Stimulated activated CD4-positive, alpha-beta T cell treated with anti-CD3 and anti-CD28 coated beads, TNF-alpha, amount 100 ng/mL, for 24 hours (primary cell): Measurements from ENCODE around the gene SAPCD1.

ENCODE experiments used
- DNase-seq, 3 experiments: peaks; one replicate each; pipeline ENCODE4 v3.0.0-alpha.2; 2020; ENCODE audit warnings: low read depth in 3 of 3

SAPCD1 gene

DNA sequence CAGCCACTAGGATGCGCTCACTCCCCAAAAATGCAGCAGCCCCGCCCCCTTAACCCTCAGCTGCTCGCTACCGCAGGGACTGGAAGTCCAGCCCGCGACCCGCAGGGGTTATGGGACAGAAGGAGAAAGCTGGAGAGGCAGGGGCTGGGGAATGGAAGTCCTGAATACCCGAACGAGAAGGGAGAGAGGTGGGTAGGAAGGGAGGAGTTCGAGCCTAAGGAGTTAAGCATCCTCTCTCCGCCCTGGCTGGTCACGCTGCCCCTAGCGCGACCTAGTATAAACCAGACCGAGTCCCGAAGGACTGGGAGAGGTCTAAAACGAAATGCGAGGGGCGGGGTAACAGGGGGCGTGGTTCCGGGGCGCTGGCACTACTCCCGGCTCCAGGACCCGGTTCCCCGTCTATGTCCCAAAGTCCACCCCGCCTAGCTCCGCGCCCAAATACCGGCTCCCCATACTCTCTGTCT, 32.9 kb upstream of the SAPCD1 start:
- DNase-seq = peak in 2 of 3 experiments; percentile 51 to 78

DNA sequence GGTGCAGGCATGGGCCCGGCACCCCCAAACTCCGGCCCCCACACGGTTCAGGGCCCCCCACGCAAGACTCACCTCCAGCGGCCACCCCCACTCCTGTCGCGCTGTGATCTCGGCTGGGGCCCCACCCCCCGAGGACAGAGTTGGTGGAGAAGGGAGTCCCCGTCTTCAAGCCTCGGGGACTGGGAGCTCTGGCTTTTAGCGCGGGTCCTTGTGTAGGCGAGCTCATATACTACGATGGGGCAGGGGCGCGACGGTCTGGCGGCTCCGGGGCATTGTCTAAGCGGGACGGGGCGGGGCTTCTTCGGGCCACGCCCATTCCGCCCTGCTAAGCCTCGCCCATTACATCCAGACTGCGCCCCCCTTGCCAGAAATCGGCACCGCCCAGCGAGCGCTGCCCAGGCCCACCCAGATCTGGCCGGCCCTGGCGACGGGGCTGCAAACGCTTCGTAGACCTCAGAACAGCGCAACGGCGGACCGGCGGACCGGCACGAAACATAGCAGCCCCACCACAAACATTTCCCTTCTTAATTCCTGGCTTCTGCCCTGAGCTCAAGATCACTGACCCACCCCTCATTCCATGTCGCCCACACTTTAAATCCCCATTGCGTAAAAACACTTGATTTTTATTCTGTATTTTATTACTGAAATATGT, 32.4 kb upstream of the SAPCD1 start:
- DNase-seq = peak in 1 of 3 experiments; percentile 63

DNA sequence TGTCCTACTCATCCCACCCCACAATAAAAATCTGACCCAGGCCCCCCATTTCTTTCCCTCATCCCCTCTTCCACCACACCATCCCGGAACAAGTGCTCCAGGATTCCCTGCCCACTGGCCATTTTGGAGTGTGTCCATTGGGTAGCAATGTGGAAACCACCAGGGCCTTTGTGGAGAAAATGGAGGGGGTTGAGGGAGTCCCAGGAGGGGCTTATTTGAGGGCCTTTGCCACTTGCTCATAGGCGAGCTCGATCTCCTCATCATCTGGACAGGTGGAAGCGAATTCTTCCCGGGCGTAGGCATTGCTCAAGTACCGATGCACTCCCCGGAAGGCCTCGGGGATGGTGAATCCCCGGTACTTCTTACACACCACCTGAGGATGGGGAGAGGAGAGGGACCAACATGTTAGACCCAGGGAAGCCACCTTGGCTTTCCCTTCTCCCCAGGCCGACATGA, 31.8 kb upstream of the SAPCD1 start:
- DNase-seq = no peak

DNA sequence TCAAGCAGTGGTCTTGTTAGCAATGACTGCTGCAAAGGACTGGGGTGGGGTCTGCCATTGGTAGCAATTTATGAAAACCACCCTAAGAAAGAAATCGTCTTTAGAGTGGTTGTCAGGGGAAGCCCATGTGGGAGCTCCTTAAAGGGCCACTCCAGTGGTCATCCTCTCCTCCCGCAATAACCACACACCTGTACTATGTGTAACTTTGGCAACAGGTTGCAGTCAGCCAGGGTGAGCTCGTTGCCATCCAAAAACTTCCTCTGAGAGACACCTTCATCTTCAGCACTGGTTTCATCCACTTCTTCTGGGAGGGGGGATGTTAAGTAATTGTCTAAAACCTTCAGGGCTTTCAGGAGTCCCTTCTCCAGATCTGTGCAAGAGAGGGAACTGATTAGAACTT, 30.4 kb upstream of the SAPCD1 start:
- no peak for DNase-seq

DNA sequence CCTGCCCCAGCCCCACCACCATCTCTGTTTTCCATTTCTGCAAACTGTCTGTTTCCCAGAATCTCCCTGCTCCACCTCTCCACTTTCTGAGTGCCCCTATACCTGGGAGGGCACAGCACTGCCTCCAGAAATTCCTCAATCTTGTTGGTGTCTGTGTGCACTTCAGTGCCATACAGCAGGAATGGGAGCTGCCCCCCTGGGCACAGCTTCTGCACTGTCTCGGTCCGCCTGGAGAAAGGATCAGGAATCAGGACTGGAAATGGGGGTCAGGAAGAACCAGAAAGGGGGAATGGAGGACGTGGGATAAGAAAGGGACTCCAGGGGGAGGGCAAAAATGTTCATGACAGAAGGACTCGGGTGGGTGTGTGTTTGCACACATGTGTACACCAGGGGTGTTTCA, 28.7 kb upstream of the SAPCD1 start:
- no peak for DNase-seq

DNA sequence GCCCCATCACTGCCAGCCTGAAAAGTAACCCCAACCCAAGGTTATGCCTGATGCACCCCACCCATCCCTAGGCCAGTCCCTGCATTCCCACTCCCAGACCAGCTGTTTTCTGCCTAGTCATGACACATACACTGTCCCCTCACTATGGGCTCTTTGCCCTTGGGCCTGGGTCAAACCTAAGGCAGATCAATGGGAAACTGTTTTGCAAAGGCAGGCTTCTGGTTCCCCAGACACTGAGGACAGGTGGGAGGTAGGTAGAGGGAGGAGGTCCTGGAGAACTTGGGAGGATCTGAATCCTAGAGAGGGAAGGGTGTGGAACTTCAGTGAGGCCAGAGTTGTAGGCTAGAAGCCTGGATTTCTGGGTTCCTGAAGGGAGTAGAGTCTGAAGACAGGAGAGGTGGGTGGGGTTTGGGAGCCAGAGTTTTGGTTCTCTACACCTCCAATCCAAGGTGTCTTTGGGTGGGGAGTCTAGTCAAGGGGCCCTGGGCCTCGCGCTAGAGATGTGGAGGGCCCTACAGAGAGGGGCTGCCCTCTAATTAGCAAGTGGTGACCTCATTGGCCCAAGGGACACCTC, 28.1 kb upstream of the SAPCD1 start:
- no peak for DNase-seq

DNA sequence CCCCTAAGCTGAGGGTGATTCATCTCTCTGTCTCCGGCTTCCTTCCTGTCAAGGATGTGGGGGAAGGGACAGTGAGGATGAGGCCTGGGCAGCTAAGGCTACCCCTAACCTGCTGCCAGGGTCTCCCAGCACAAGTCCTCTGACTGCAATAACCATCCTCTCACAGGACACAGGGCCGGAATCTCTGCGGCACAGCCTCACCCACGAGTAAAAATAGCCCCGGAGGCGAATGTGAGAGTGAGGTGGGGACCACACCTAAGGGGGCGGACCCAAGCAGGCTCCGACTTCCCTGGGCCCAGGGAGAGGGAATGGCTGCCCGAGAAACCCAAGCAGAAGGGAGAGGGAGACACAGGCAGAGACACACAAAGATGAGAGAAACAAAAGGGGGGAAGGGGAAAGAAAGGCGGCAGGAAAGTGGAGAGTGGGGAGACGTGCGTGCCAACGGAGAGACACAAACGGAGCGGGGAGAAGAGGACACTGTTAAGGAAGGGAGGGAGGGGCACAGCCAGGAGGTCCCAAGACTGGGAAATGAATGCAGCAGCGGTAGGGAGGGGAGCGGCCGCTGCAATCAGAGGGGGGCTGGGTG, 27.5 kb upstream of the SAPCD1 start:
- DNase-seq = peak in 1 of 3 experiments; percentile 53

DNA sequence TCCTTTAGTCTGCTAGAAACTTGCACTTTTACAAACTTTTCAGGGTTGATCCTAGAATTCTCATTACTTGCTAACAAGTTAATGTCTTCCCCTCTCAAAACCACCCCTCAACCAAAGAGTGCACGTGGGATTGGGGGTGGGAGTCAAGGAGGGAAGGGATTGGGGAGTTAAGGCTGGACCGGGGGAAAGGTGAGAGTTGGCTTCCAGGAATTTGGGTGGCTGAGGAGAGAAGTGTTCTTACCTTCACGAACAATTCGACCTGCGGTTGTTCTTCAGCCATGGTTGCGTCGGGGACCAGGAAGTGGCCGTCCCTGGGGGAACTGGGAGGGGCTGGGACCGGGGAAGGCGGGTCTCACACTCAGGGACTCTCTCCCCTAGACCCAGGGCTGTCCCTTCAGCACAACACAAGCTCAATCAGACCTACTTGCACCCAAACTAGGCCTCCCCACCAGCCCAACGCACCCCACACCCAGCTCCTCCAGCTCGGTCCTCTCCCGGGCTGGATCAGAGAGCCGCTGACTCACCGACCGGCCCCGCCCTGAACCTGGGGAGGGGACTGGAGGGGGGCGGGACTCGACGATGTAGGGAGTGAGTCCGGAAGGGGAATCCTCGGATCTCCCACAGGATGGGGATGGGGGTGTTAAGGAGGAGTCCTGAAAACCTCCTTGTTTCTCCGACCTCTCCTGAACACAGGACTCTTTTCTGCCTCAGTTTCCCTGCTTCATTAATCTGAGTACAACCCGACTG, 26.3 kb upstream of the SAPCD1 start, which contains the start of gene CLIC1:
Gene CLIC1, minus strand, starts transcription at position 510 of the 747 bp plus-strand sequence. Its CDS starts 230 bp downstream, at position 280.
- DNase-seq = peak in 2 of 3 experiments; percentile 63 to 87

DNA sequence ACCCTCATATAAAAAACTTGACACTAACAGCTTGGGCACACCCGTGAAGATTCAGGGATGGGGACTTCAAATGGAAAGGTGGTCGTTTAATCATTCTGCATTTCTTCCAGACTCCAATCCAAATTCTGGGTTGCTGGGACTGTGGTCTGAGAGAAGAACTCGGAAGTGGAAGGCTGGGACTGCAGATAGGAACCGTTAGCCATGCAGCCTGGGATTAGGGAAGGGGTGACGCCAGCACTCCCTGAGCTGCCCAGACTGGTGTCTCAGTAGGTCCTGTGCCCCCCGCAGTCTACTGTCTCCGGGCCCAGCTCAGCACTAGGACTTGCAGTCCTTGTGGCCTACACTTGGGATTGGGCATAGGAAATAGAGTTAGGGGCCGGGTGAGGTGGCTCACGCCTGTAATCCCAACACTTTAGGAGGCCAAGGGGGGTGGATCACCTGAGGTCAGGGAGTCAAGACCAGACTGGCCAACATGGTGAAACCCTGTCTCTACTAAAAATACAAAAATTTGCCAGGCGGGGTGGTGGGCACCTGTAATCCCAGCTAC, 25.6 kb upstream of the SAPCD1 start:
- no peak for DNase-seq

DNA sequence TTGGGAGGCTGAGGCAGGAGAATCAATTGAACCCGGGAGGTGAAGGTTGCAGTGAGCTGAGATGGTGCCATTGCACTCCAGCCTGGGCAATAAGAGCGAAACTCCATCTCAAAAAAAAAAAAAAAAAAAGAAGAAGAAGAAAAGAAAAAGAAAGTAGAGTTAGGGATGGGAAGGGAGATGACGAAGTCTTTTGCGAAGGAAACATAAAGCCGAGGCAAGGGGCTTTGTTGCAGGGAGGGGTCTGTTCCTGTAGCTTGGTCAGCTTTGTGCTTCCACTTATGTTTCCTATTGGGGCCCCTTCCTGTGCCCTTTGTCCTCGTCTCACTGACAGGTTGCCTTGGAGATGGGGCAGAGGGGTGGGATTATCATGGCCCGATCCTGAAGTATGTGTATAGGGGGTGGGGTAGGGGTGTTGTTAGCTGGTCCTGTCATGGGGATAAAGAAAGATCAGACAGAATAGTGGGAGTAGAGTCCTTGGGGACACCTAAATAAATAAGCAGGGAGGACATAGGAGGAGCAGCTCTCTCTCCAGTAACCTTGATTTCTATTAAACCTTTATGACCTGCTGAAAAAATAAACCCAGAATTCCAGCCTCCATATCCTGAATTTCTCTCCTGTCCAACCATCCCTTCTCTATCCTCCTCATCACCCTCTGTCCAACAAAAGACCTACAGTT, 25.0 kb upstream of the SAPCD1 start:
- no peak for DNase-seq

DNA sequence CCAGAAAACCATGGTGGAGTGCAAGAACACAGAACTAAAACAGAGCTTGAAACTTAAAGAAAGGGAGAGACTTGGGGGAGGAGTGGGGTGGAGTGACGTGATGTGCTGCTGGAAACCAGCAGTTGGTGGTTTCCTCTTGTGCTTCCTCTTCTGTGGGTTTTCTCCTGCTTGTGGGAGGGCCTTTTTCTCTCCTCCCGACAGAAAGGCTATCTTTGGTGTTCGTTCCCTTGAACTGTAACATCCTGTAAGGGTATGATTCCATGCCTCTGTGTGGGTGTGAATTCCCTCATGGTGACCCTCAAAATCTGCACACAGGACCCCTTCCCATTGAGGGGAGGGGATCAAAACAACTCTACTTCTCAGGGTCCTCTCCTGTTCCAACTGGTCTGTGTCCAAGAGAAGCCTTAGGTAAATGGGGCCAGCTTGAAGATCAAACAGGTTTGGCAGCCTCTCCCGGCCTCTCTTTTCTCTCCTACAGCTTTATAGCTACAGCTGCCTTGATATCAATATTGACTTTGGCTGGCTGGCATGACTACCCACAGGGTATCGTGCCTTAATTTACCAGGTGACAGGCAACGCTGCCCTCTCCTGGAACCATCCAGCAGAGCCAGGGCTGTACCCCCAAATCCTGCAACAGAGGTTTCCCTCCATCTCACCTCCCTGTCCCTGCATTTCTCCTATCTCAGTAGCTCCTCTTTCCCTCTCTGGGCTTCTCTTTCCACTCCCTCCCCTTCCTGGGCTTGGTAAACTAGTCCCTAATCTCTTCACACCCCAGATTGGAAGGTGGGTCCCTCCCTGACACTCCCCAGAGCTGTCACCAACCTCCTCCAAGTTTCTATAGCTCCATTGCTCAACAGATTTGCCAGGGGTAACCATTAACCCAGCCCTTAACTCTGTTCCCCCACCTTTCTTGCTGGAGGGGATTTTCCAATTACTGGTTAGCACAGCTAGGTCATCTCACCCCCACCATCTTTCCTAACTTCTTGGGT, 24.2 kb upstream of the SAPCD1 start:
- peak in 1 of 3 experiments; percentile 63 for DNase-seq

DNA sequence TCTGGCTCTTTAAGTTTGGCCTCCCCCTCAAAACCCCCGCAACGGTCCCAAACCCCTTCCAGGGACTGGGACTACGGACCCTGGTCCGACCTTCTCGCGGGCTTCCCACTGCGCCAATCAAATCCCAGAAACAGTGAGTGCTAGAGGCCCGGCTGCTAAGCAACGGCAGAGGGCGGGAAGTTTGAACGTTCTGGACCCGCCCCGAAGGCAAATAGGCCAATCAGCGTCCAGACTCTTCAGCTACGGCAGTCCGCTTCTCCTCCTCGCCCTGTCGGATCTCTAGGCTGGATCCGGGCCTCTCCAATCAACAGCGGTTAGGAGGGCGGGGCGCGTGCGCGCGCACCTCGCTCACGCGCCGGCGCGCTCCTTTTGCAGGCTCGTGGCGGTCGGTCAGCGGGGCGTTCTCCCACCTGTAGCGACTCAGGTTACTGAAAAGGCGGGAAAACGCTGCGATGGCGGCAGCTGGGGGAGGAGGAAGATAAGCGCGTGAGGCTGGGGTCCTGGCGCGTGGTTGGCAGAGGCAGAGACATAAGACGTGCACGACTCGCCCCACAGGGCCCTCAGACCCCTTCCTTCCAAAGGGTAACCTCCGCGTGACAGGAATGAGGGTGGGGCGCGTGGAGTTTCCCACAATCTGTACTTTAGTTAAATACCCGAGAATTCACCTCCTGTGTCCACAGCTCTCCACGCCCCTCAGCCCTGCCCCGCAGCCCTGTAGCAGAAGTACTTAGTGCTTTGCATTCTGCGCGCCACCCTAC, 22.6 kb upstream of the SAPCD1 start, which contains the start of gene MSH5:
Gene MSH5, plus strand, starts transcription at position 367 of the 758 bp plus-strand sequence. CDS start 462 bp downstream, outside the sequence.
- peak; percentile 91 to 98 (median 93) for DNase-seq

DNA sequence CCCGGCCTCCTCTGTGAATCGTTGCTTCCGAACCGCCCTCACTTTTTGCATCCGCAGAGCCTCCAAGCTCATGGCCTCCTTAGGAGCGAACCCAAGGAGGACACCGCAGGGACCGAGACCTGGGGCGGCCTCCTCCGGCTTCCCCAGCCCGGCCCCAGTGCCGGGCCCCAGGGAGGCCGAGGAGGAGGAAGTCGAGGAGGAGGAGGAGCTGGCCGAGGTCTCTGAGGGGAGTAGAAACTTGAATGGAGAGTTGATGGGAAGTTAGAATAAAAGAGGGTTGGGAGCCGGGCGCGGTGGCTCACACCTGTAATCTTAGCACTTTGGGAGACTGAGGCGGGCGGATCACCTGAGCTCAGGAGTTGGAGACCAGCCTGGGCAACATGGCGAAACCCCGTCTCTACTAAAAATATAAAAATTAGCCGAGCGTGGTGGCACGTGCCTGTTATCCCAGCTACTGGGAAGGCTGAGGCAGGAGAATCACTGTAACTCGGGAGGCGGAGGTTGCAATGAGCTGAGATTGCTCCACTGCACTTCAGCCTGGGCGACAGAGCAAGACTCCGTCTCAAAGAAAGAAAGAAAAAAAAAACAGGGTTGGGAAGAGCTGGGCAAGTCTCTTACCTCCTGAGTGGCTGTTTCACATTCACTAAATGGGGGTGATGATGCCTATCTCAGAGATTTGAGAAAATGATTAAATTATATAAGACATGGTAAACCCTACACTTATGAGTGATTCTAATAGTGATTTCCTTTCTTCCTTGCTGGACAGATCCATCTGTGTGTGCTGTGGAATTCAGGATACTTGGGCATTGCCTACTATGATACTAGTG, 21.8 kb upstream of the SAPCD1 start:
- no peak for DNase-seq

DNA sequence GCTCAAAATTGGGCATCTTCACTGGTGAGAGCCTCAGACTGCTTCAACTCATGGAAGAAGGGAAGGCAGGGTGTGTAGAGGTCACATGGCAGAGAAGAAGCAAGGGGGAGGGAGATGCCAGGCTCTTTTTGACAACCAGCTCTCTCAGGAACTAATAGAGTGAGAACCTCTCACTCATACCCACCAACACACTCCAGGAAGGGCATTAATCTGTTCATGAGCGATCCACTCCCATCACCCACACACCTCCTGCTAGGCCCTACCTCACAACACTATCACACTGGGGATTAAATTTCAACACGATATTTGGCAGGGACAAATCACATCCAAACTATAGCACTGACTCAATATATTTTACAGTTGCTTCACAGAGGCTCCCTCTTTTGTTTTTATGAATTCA, 20.6 kb upstream of the SAPCD1 start:
- DNase-seq = no peak

DNA sequence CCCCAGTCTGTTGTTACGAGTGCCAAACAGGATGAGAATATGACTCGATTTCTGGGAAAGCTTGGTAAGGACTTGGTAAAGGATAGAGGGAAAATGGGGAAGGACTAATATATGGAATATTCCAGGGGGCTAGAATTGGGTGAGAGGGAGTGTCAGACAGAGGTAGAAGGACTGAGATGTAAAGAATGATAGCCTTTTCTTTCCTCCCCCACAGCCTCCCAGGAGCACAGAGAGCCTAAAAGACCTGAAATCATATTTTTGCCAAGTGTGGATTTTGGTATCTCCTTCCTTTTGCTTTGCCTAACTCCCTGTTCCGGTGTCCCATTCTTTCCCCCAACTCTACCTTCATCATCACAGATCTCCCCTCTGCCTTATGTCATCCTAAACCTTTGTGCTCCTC, 19.6 kb upstream of the SAPCD1 start:
- DNase-seq = no peak

DNA sequence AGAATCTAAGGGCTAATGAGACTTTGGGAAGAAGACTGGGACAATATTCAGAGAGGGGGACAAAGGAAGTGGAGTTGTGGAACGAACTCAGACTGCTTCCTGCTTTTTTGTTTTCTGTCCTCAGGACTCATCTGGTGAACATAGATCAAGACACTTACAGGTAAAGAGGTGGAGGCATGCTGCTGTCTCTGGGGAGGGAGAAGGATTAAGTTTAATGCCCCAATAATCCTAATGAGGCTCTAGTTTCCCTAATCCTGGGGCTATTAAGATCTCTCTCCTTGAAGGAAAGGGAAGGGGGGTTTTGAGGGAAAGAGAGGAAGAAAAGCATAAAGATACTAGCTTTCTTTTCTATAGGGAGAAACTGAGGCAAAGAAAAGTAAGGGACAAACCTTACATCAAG, 18.0 kb upstream of the SAPCD1 start:
- no peak for DNase-seq

DNA sequence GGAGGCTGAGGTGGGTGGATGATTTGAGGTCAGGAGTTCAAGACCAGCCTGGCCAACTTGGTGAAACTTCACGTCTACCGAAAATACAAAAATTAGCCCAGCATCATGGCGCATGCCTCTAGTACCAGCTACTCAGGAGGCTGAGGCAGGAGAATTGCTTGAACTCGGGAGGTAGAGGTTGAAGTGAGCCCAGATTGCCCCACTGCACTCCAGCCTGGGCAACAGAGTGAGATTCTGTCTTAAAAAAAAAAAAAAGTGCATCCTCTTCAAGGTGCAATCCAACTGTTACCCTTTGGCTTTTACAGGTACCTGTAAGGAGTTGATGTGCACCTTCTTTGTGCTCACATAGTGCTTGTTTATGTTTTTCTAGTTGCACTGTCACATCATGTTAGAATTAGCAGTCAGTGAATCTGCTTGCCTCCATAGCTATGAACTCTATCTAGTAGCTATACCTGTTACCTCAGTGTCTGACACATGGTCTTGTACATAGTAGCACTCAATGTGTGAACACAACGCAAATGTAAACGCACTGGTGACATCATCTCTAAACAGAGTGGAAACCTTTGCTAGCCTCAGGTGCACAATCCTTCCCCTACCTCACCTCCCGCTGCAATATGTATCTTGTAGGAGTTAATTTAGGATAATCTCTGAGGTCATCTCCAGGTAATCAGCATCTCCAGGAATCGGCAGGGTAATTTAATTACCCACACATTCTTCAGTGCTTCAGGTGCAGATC, 13.0 kb upstream of the SAPCD1 start:
- DNase-seq = no peak
